Pericardium fibroblast (primary cell): ENCODE results near the gene MRPS11. TPM values are rescaled to one million over a fixed set of nuclear protein-coding genes. Genes with fewer than 3 reads are reported as not detected.

Experiments
- total RNA-seq: library from RNA; depleted of rRNA; stranded (reverse); fragments of >200 nt; gene quantifications from 2 replicates; pipeline ENCODE4 v1.2.3, GENCODE V29; 2015

MRPS11 gene
- total RNA-seq, result 32.7 and 49.6 TPM in 2 replicates

DNA sequence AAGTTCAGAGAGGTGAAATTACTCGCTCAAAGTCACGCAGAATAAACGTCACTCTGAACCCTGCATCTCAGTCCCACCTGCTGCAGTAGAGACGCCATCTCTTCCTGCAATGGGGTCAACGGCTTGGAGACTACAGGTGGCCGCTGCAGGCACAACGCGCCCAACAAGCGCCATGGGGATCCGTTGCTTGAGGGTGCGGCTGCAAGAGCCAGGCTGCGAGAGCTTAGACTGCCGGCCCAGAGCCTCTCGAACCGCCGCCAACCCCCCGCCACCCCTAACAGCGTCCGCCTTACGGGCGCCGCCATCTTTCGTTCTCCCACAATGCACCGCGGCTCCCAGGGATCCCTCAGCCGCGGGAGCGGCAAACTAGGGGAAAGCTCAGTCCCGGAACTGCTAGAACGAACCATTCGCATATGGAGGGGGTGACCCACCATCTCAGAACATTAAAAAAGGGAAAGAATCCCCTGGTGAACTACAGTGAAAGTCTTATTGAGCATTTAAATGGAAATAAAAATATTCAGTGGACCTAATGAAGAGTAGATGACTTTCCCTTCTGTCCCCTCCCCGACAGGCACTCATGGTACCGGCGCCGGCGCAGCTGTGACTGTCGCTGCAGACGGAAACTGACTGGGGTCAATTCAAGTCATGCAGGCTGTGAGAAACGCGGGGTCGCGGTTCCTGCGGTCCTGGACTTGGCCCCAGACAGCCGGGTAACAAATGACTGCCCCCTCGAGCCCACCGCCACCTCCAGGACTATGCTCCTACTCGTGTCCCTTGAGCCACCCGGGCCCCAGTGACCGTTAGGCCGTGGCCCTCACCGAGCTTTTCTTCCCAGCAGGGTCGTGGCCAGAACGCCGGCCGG lies at the start of gene MRPS11, which contains the start of gene MRPL46:
Gene MRPS11, plus strand, starts transcription at position 636 of the 862 bp plus-strand sequence. Its CDS starts 10 bp downstream, at position 646.
Gene MRPL46, minus strand, starts transcription at position 316 of the 862 bp plus-strand sequence. Its CDS starts 11 bp downstream, at position 305.

Other genes with a start within 250 kb of the MRPS11 start
- gene NTRK3, start 211.0 kb upstream of the MRPS11 start, total RNA-seq, result 0.23 TPM in 1 of 2 replicates, not detected in the other
- gene MRPL46, start 320 bp upstream of the MRPS11 start, total RNA-seq, result 14.9 and 15.9 TPM in 2 replicates
- gene DET1, start 79.0 kb downstream of the MRPS11 start, total RNA-seq, result 7.5 and 7.7 TPM in 2 replicates
- 17.9 and 18.5 TPM in 2 replicates for gene AEN, start 153.6 kb downstream of the MRPS11 start, total RNA-seq
- 2.0 and 3.3 TPM in 2 replicates for gene ISG20, start 171.3 kb downstream of the MRPS11 start, total RNA-seq